Measurements from ENCODE around the gene MYCBPAP.

The MYCBPAP gene

DNA sequence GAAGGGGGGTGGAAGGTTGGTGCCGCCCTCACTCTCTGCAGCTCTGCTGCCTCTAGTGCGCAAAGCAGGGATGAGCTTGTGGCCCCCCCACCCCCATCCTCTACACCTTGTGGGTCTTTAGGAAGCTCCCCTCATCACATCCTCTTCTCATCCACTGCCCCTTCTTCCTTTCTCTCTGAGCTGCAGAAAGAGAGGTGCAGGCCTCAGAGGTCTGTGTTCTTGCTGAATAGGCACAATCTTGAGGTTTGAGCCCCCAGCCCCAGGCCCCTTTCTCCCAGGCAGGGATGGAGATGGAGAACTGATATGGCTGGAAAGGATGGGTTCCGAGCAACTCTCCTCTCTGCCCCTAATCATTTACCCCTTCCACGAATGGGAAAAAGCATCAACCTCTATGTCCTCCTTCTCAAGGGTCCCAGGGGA lies 54.9 kb downstream of the MYCBPAP start:
- H2BK120ac ChIP-seq (ENCODE audit: low read depth, low read length), result no peak overlapping the region
- no peaks in the 10 kb centered on the region for H3K79me1 ChIP-seq (ENCODE audit: low read length)
- no peak overlapping the region for H3K18ac ChIP-seq (ENCODE audit: low read length)
- peaks cover 11% of the 10 kb centered on the region for H3K4me1 ChIP-seq (ENCODE audit: control insufficient read depth, low read depth, low read length)
- H4K8ac ChIP-seq (ENCODE audit: low read depth, low read length), result no peak overlapping the region
- H3K4ac ChIP-seq (ENCODE audit: low read depth, low read length), result no peak overlapping the region
- WGBS (ENCODE audit: extremely low coverage, insufficient coverage, low lambda C conversion rate), result no CpG with 5 or more reads among the region's 4 CpGs
- no peak overlapping the region for H3K4me3 ChIP-seq (ENCODE audit: low read length)
- no peak overlapping the region for H3K9ac ChIP-seq (ENCODE audit: low read length)
- no peak overlapping the region for H2BK5ac ChIP-seq (ENCODE audit: low read length)
- H2BK15ac ChIP-seq (replicated peaks; ENCODE audit: low read depth), result no peak overlapping the region
- H2AK5ac ChIP-seq (ENCODE audit: low read length), result no peak overlapping the region
- H3K27me3 ChIP-seq (ENCODE audit: insufficient read depth, low read length, poor library complexity), result peaks cover 3% of the 10 kb centered on the region
- H3K56ac ChIP-seq (ENCODE audit: low read length), result no peak overlapping the region
- no peaks in the 10 kb centered on the region for H3K79me2 ChIP-seq (ENCODE audit: control insufficient read depth, insufficient read depth, low read length)
- H3K27ac ChIP-seq (ENCODE audit: low read depth, low read length), result no peak overlapping the region
- H4K5ac ChIP-seq (ENCODE audit: low read length), result no peak overlapping the region
- no peak for DNase-seq
- no peak overlapping the region for H3K23ac ChIP-seq (ENCODE audit: low read length)
- H3K4me2 ChIP-seq (ENCODE audit: low read length), result no peak overlapping the region
- H3K36me3 ChIP-seq (ENCODE audit: control insufficient read depth, insufficient read depth, low read length), result no peaks in the 10 kb centered on the region

GRCh38 chr17:50564916-50565315 lies 56.7 kb downstream of the MYCBPAP start:
- no peak overlapping the region for H2BK15ac ChIP-seq (replicated peaks; ENCODE audit: low read depth)
- no peaks in the 10 kb centered on the region for H3K36me3 ChIP-seq (ENCODE audit: control insufficient read depth, insufficient read depth, low read length)
- no peak overlapping the region for H3K27ac ChIP-seq (ENCODE audit: low read depth, low read length)
- no peak overlapping the region for H2BK5ac ChIP-seq (ENCODE audit: low read length)
- no peak overlapping the region for H2AK5ac ChIP-seq (ENCODE audit: low read length)
- no peak overlapping the region for H3K9ac ChIP-seq (ENCODE audit: low read length)
- peak overlapping the region; percentile 14 for H3K4me2 ChIP-seq (ENCODE audit: low read length)
- WGBS (ENCODE audit: extremely low coverage, insufficient coverage, low lambda C conversion rate), result no CpG with 5 or more reads among the region's 19 CpGs
- no peak overlapping the region for H3K23ac ChIP-seq (ENCODE audit: low read length)
- H4K5ac ChIP-seq (ENCODE audit: low read length), result no peak overlapping the region
- H3K4me3 ChIP-seq (ENCODE audit: low read length), result no peak overlapping the region
- H3K79me1 ChIP-seq (ENCODE audit: low read length), result no peaks in the 10 kb centered on the region
- no peak overlapping the region for H2BK120ac ChIP-seq (ENCODE audit: low read depth, low read length)
- peak; percentile 45 for DNase-seq
- H4K8ac ChIP-seq (ENCODE audit: low read depth, low read length), result no peak overlapping the region
- no peak overlapping the region for H3K18ac ChIP-seq (ENCODE audit: low read length)
- H3K56ac ChIP-seq (ENCODE audit: low read length), result no peak overlapping the region
- H3K4me1 ChIP-seq (ENCODE audit: control insufficient read depth, low read depth, low read length), result peaks cover 8% of the 10 kb centered on the region
- H3K79me2 ChIP-seq (ENCODE audit: control insufficient read depth, insufficient read depth, low read length), result no peaks in the 10 kb centered on the region
- H3K27me3 ChIP-seq (ENCODE audit: insufficient read depth, low read length, poor library complexity), result peaks cover 3% of the 10 kb centered on the region
- no peak overlapping the region for H3K4ac ChIP-seq (ENCODE audit: low read depth, low read length)

GRCh38 chr17:50565402-50566350 lies 57.4 kb downstream of the MYCBPAP start:
- no peak overlapping the region for H3K23ac ChIP-seq (ENCODE audit: low read length)
- H3K56ac ChIP-seq (ENCODE audit: low read length), result no peak overlapping the region
- H2AK5ac ChIP-seq (ENCODE audit: low read length), result no peak overlapping the region
- H3K79me2 ChIP-seq (ENCODE audit: control insufficient read depth, insufficient read depth, low read length), result no peaks in the 10 kb centered on the region
- no peak overlapping the region for H3K4me2 ChIP-seq (ENCODE audit: low read length)
- no peaks in the 10 kb centered on the region for H3K79me1 ChIP-seq (ENCODE audit: low read length)
- H3K9ac ChIP-seq (ENCODE audit: low read length), result no peak overlapping the region
- H3K18ac ChIP-seq (ENCODE audit: low read length), result no peak overlapping the region
- no peak overlapping the region for H3K4me3 ChIP-seq (ENCODE audit: low read length)
- H2BK15ac ChIP-seq (replicated peaks; ENCODE audit: low read depth), result no peak overlapping the region
- peak; percentile 91 for DNase-seq
- peaks cover 10% of the 10 kb centered on the region for H3K4me1 ChIP-seq (ENCODE audit: control insufficient read depth, low read depth, low read length)
- no peak overlapping the region for H3K4ac ChIP-seq (ENCODE audit: low read depth, low read length)
- H4K8ac ChIP-seq (ENCODE audit: low read depth, low read length), result no peak overlapping the region
- no peaks in the 10 kb centered on the region for H3K36me3 ChIP-seq (ENCODE audit: control insufficient read depth, insufficient read depth, low read length)
- no peak overlapping the region for H3K27ac ChIP-seq (ENCODE audit: low read depth, low read length)
- H4K5ac ChIP-seq (ENCODE audit: low read length), result no peak overlapping the region
- no CpG with 5 or more reads among the region's 10 CpGs for WGBS (ENCODE audit: extremely low coverage, insufficient coverage, low lambda C conversion rate)
- H2BK5ac ChIP-seq (ENCODE audit: low read length), result no peak overlapping the region
- peaks cover 3% of the 10 kb centered on the region for H3K27me3 ChIP-seq (ENCODE audit: insufficient read depth, low read length, poor library complexity)
- no peak overlapping the region for H2BK120ac ChIP-seq (ENCODE audit: low read depth, low read length)

GRCh38 chr17:50566886-50567285 lies 58.6 kb downstream of the MYCBPAP start:
- H3K36me3 ChIP-seq (ENCODE audit: control insufficient read depth, insufficient read depth, low read length), result no peaks in the 10 kb centered on the region
- H4K8ac ChIP-seq (ENCODE audit: low read depth, low read length), result no peak overlapping the region
- WGBS (ENCODE audit: extremely low coverage, insufficient coverage, low lambda C conversion rate), result no CpG with 5 or more reads among the region's 2 CpGs
- DNase-seq, result no peak
- no peak overlapping the region for H3K4me2 ChIP-seq (ENCODE audit: low read length)
- H3K18ac ChIP-seq (ENCODE audit: low read length), result no peak overlapping the region
- no peak overlapping the region for H3K4ac ChIP-seq (ENCODE audit: low read depth, low read length)
- no peak overlapping the region for H3K56ac ChIP-seq (ENCODE audit: low read length)
- H2BK5ac ChIP-seq (ENCODE audit: low read length), result no peak overlapping the region
- H3K79me2 ChIP-seq (ENCODE audit: control insufficient read depth, insufficient read depth, low read length), result no peaks in the 10 kb centered on the region
- no peaks in the 10 kb centered on the region for H3K79me1 ChIP-seq (ENCODE audit: low read length)
- no peak overlapping the region for H4K5ac ChIP-seq (ENCODE audit: low read length)
- no peak overlapping the region for H3K4me3 ChIP-seq (ENCODE audit: low read length)
- peaks cover 3% of the 10 kb centered on the region for H3K27me3 ChIP-seq (ENCODE audit: insufficient read depth, low read length, poor library complexity)
- no peak overlapping the region for H3K27ac ChIP-seq (ENCODE audit: low read depth, low read length)
- H3K4me1 ChIP-seq (ENCODE audit: control insufficient read depth, low read depth, low read length), result peaks cover 10% of the 10 kb centered on the region
- no peak overlapping the region for H3K23ac ChIP-seq (ENCODE audit: low read length)
- H2AK5ac ChIP-seq (ENCODE audit: low read length), result no peak overlapping the region
- no peak overlapping the region for H3K9ac ChIP-seq (ENCODE audit: low read length)
- H2BK120ac ChIP-seq (ENCODE audit: low read depth, low read length), result no peak overlapping the region
- H2BK15ac ChIP-seq (replicated peaks; ENCODE audit: low read depth), result no peak overlapping the region

- Histone ChIP-seq H3K56ac (ENCODE audit: low read length) (no peak overlapping the region), H3K4me1 (ENCODE audit: control insufficient read depth, low read depth, low read length) (peaks cover 4% of the 10 kb centered on the region), H4K5ac (ENCODE audit: low read length) (no peak overlapping the region), H2BK5ac (ENCODE audit: low read length) (no peak overlapping the region), H2AK5ac (ENCODE audit: low read length) (no peak overlapping the region), H3K79me2 (ENCODE audit: control insufficient read depth, insufficient read depth, low read length) (no peaks in the 10 kb centered on the region), H3K79me1 (ENCODE audit: low read length) (no peaks in the 10 kb centered on the region), H2BK15ac (replicated peaks; ENCODE audit: low read depth) (no peak overlapping the region), H3K9ac (ENCODE audit: low read length) (no peak overlapping the region), H3K4ac (ENCODE audit: low read depth, low read length) (no peak overlapping the region), H3K18ac (ENCODE audit: low read length) (no peak overlapping the region), H4K8ac (ENCODE audit: low read depth, low read length) (no peak overlapping the region), H3K27me3 (ENCODE audit: insufficient read depth, low read length, poor library complexity) (peaks cover 3% of the 10 kb centered on the region), H3K23ac (ENCODE audit: low read length) (no peak overlapping the region), H3K4me2 (ENCODE audit: low read length) (no peak overlapping the region), H3K27ac (ENCODE audit: low read depth, low read length) (no peak overlapping the region), H3K4me3 (ENCODE audit: low read length) (no peak overlapping the region), H3K36me3 (ENCODE audit: control insufficient read depth, insufficient read depth, low read length) (no peaks in the 10 kb centered on the region), H2BK120ac (ENCODE audit: low read depth, low read length) (no peak overlapping the region)
- no peak for DNase-seq
- no CpG with 5 or more reads among the region's 12 CpGs for WGBS (ENCODE audit: extremely low coverage, insufficient coverage, low lambda C conversion rate)
These were observed 60.4 kb downstream of the MYCBPAP start for GRCh38 chr17:50568659-50569058.
